SK-N-MC (cell line): ENCODE measurements around the gene MUC20.
"Not testable (repeated sequence)": the region's sequence is repeated elsewhere in the genome, so short reads cannot be mapped to it uniquely, and the experiment has no call there.

Experiments used
- DNase-seq: peaks from one replicate; pipeline ENCODE4 v3.0.0-alpha.2; 2011; ENCODE audit warnings: low read depth, low spot score
- H3K27ac ChIP-seq: fragments of 200-600 bp; sonication (generic); 2 replicates; pipeline ENCODE4 v1.5.1; 2016; ENCODE audit warnings: mixed run types
- H3K36me3 ChIP-seq: fragments of 200-600 bp; sonication (generic); 2 replicates; pipeline ENCODE4 v1.6.1; 2017; ENCODE audit warnings: antibody characterized with exemption, low read length, mixed read lengths; ENCODE audit not compliant: insufficient read depth
- H3K4me3 ChIP-seq: fragments of 200-600 bp; sonication (generic); 2 replicates; pipeline ENCODE4 v1.5.1; 2016
- H3K9ac ChIP-seq: fragments of 200-600 bp; sonication (generic); 2 replicates; pipeline ENCODE4 v1.8.0; 2017; ENCODE audit warnings: mixed run types, mixed read lengths; ENCODE audit not compliant: insufficient read length
- H3K9me3 ChIP-seq: fragments of 200-600 bp; sonication (generic); 2 replicates; pipeline ENCODE4 v1.6.1; 2017; ENCODE audit warnings: low read depth, mild to moderate bottlenecking, antibody characterized with exemption, low read length, moderate library complexity, mixed read lengths
- EZH2 ChIP-seq: fragments of 200-600 bp; sonication (generic); IDR thresholded peaks from one replicate; pipeline ENCODE4 v1.6.1; 2017; ENCODE audit warnings: antibody characterized with exemption
- FOXP2 ChIP-seq: optimal IDR thresholded peaks from 2 replicates; pipeline ENCODE3; 2011; ENCODE audit warnings: mild to moderate bottlenecking, moderate library complexity; ENCODE audit not compliant: insufficient read depth; ENCODE audit errors: extremely low read length, control extremely low read depth
- POLR2AphosphoS5 ChIP-seq: IDR thresholded peaks from 2 replicates; pipeline ENCODE4 v1.6.1; 2012; ENCODE audit warnings: mild to moderate bottlenecking, low read depth, low read length, borderline replicate concordance

Gene MUC20

GRCh38 chr3:195689184-195690070, 31.4 kb upstream of the MUC20 start:
- H3K9me3 ChIP-seq, DNase-seq, H3K9ac ChIP-seq, H3K4me3 ChIP-seq, H3K27ac ChIP-seq: not testable (repeated sequence)
- H3K36me3 ChIP-seq = peaks cover 32% of the 10 kb centered on the region

GRCh38 chr3:195690951-195691350, 29.8 kb upstream of the MUC20 start:
- no peaks in the 10 kb centered on the region for H3K9me3 ChIP-seq
- no peak overlapping the region for H3K4me3 ChIP-seq
- peaks cover 23% of the 10 kb centered on the region for H3K36me3 ChIP-seq
- no peak overlapping the region for H3K27ac ChIP-seq
- TF ChIP-seq EZH2 (no peak), POLR2AphosphoS5 (no peak), FOXP2 (no peak)
- no peak for DNase-seq
- no peak overlapping the region for H3K9ac ChIP-seq

- not testable (repeated sequence) for H3K9me3 ChIP-seq, H3K4me3 ChIP-seq, DNase-seq, H3K27ac ChIP-seq, H3K9ac ChIP-seq
- H3K36me3 ChIP-seq = peaks cover 16% of the 10 kb centered on the region
Measured at GRCh38 chr3:195691596-195692353, 29.0 kb upstream of the MUC20 start.

- H3K27ac ChIP-seq = no peak overlapping the region
- DNase-seq = no peak
- H3K9ac ChIP-seq = no peak overlapping the region
- H3K4me3 ChIP-seq = no peak overlapping the region
- TF ChIP-seq POLR2AphosphoS5 (no peak), FOXP2 (no peak), EZH2 (no peak)
- H3K36me3 ChIP-seq = peaks cover 16% of the 10 kb centered on the region
- no peaks in the 10 kb centered on the region for H3K9me3 ChIP-seq
Measured at GRCh38 chr3:195692354-195692685, 28.5 kb upstream of the MUC20 start.

GRCh38 chr3:195692781-195693427, 27.9 kb upstream of the MUC20 start:
- H3K36me3 ChIP-seq = peaks cover 16% of the 10 kb centered on the region
- TF ChIP-seq EZH2 (no peak), FOXP2 (no peak), POLR2AphosphoS5 (no peak)

GRCh38 chr3:195693428-195694216, 27.2 kb upstream of the MUC20 start:
- no peak for TF ChIP-seq FOXP2
- no peak for DNase-seq
- no peak overlapping the region for H3K27ac ChIP-seq
- no peaks in the 10 kb centered on the region for H3K9me3 ChIP-seq
- no peak overlapping the region for H3K4me3 ChIP-seq
- H3K36me3 ChIP-seq = peaks cover 16% of the 10 kb centered on the region
- no peak overlapping the region for H3K9ac ChIP-seq

More at GRCh38 chr3:195692781-195693427, 27.9 kb upstream of the MUC20 start:
- no peak overlapping the region for H3K9ac ChIP-seq
- no peaks in the 10 kb centered on the region for H3K9me3 ChIP-seq
- no peak overlapping the region for H3K27ac ChIP-seq
- DNase-seq = no peak
- H3K4me3 ChIP-seq = no peak overlapping the region

GRCh38 chr3:195694217-195695076, 26.3 kb upstream of the MUC20 start:
- not testable (repeated sequence) for H3K27ac ChIP-seq, H3K4me3 ChIP-seq, H3K9ac ChIP-seq, H3K36me3 ChIP-seq, DNase-seq, H3K9me3 ChIP-seq

GRCh38 chr3:195696632-195697278, 24.0 kb upstream of the MUC20 start:
- no peak for DNase-seq

More at GRCh38 chr3:195696632-195697278, 24.0 kb upstream of the MUC20 start:
- H3K4me3 ChIP-seq = no peak overlapping the region
- no peaks in the 10 kb centered on the region for H3K9me3 ChIP-seq
- TF ChIP-seq EZH2 = no peak
- TF ChIP-seq POLR2AphosphoS5 = no peak
- no peak for TF ChIP-seq FOXP2
- H3K27ac ChIP-seq = no peak overlapping the region
- H3K9ac ChIP-seq = no peak overlapping the region
- H3K36me3 ChIP-seq = peaks cover 8% of the 10 kb centered on the region; the same call in 1 of the 2 replicates
